Trophoblast cell (in vitro differentiated cells and primary cell): Measurements from ENCODE around the gene DBF4.
"Not testable (repeated sequence)": the region's sequence is repeated elsewhere in the genome, so short reads cannot be mapped to it uniquely, and the experiment has no call there.

Experiments used
- DNase-seq, 2 donors: peaks; one replicate each; pipeline ENCODE4 v3.0.0-alpha.2; 2016
- H2AFZ ChIP-seq: 2 replicates; pipeline ENCODE4 v1.6.1; 2013; ENCODE audit warnings: low read length, moderate library complexity, mild to moderate bottlenecking; ENCODE audit not compliant: insufficient read depth, poor library complexity
- H2AK5ac ChIP-seq: 2 replicates; pipeline ENCODE4 v1.6.1; 2013; ENCODE audit warnings: mild to moderate bottlenecking, low read length
- H2BK120ac ChIP-seq: 2 replicates; pipeline ENCODE4 v1.6.1; 2013; ENCODE audit warnings: low read length, mild to moderate bottlenecking, moderate library complexity; ENCODE audit not compliant: insufficient read depth, poor library complexity
- H2BK12ac ChIP-seq: 2 replicates; pipeline ENCODE4 v1.6.1; 2013; ENCODE audit warnings: mild to moderate bottlenecking, low read length, moderate library complexity
- H2BK5ac ChIP-seq: 2 replicates; pipeline ENCODE4 v1.6.1; 2013; ENCODE audit warnings: low read length, low read depth, moderate library complexity, mild to moderate bottlenecking; ENCODE audit not compliant: poor library complexity
- H3K14ac ChIP-seq: 2 replicates; pipeline ENCODE4 v1.6.1; 2013; ENCODE audit warnings: mild to moderate bottlenecking, low read length
- H3K18ac ChIP-seq: 2 replicates; pipeline ENCODE4 v1.6.1; 2013; ENCODE audit warnings: mild to moderate bottlenecking, low read length
- H3K23ac ChIP-seq: 2 replicates; pipeline ENCODE4 v1.6.1; 2013; ENCODE audit warnings: low read length
- H3K27ac ChIP-seq: 2 replicates; pipeline ENCODE4 v1.5.1; 2013; ENCODE audit warnings: low read depth, mild to moderate bottlenecking, inconsistent platforms, low read length, moderate library complexity
- H3K27me3 ChIP-seq: 2 replicates; pipeline ENCODE4 v1.6.1; 2013; ENCODE audit warnings: inconsistent platforms, mild to moderate bottlenecking, low read length, moderate library complexity; ENCODE audit not compliant: insufficient read depth
- H3K36me3 ChIP-seq, 2 experiments: 1 replicate in 1 of 2; 2 replicates in 1 of 2; pipeline ENCODE4 v1.6.1; 2013; ENCODE audit warnings: low read length in 2 of 2, mild to moderate bottlenecking in 2 of 2, moderate library complexity in 1 of 2; ENCODE audit not compliant: insufficient read depth in 2 of 2, control insufficient read depth in 1 of 2
- H3K4ac ChIP-seq: 2 replicates; pipeline ENCODE4 v1.6.1; 2013; ENCODE audit warnings: low read depth, mild to moderate bottlenecking, low read length, moderate library complexity
- H3K4me1 ChIP-seq, 2 experiments: 1 replicate in 1 of 2; 2 replicates in 1 of 2; pipeline ENCODE4 v1.6.1; 2013; ENCODE audit warnings: low read length in 2 of 2, mild to moderate bottlenecking in 2 of 2, moderate library complexity in 1 of 2; ENCODE audit not compliant: insufficient read depth in 2 of 2, control insufficient read depth in 1 of 2
- H3K4me2 ChIP-seq: 2 replicates; pipeline ENCODE4 v1.6.1; 2013; ENCODE audit warnings: inconsistent platforms, mild to moderate bottlenecking, low read length, moderate library complexity
- H3K4me3 ChIP-seq: 2 replicates; pipeline ENCODE4 v1.5.1; 2013; ENCODE audit warnings: mild to moderate bottlenecking, low read depth, low read length, inconsistent platforms
- H3K79me1 ChIP-seq: one replicate; pipeline ENCODE4 v1.6.1; 2013; ENCODE audit warnings: low read length
- H3K79me2 ChIP-seq: 2 replicates; pipeline ENCODE4 v1.6.1; 2013; ENCODE audit warnings: low read length, mild to moderate bottlenecking; ENCODE audit not compliant: control insufficient read depth, insufficient read depth, poor library complexity
- H3K9ac ChIP-seq: 2 replicates; pipeline ENCODE4 v1.6.1; 2013; ENCODE audit warnings: mild to moderate bottlenecking, low read length
- H3K9me3 ChIP-seq: 2 replicates; pipeline ENCODE4 v1.6.1; 2013; ENCODE audit warnings: low read depth, mild to moderate bottlenecking, control low read depth, inconsistent platforms, low read length; ENCODE audit not compliant: insufficient read depth
- H4K12ac ChIP-seq: 2 replicates; pipeline ENCODE4 v1.6.1; 2013; ENCODE audit warnings: low read depth, mild to moderate bottlenecking, low read length, moderate library complexity
- H4K8ac ChIP-seq: 2 replicates; pipeline ENCODE4 v1.6.1; 2013; ENCODE audit warnings: low read depth, mild to moderate bottlenecking, low read length, moderate library complexity
- H4K91ac ChIP-seq: one replicate; pipeline ENCODE4 v1.6.1; 2013; ENCODE audit warnings: low read depth, mild to moderate bottlenecking, low read length, moderate library complexity
- WGBS: extraction: QIAGEN DNeasy Blood & Tissue Kit; methylation state at CpG from one replicate; pipeline ENCODE4 v1.1.7; 2013; ENCODE audit warnings: missing lambda C conversion rate; ENCODE audit not compliant: insufficient read length, insufficient coverage; ENCODE audit errors: extremely low coverage; 5-methylcytosine and 5-hydroxymethylcytosine counted together

DBF4 gene

GRCh38 chr7:87872346-87872745, 3.9 kb upstream of the DBF4 start:
- no peak overlapping the region for H3K4me2 ChIP-seq
- H3K4me1 ChIP-seq: no peaks in the 10 kb centered on the region
- no CpG with 5 or more reads among the region's 5 CpGs for WGBS
- peaks cover 0 to 6% of the 10 kb centered on the region in 2 experiments for H3K36me3 ChIP-seq
- no peak for DNase-seq
- H2BK12ac ChIP-seq: no peak overlapping the region
- H3K27ac ChIP-seq: no peak overlapping the region
- H3K27me3 ChIP-seq: no peaks in the 10 kb centered on the region
- peaks cover 12% of the 10 kb centered on the region for H3K79me1 ChIP-seq
- H4K8ac ChIP-seq: no peak overlapping the region
- no peak overlapping the region for H3K9ac ChIP-seq
- no peak overlapping the region for H3K4me3 ChIP-seq
- H2AK5ac ChIP-seq: no peak overlapping the region
- H3K18ac ChIP-seq: no peak overlapping the region
- no peak overlapping the region for H2BK5ac ChIP-seq
- H3K9me3 ChIP-seq: peaks cover 4% of the 10 kb centered on the region
- no peak overlapping the region for H4K12ac ChIP-seq
- no peak overlapping the region for H3K4ac ChIP-seq
- H3K14ac ChIP-seq: no peak overlapping the region
- no peak overlapping the region for H2BK120ac ChIP-seq
- H2AFZ ChIP-seq: no peak overlapping the region
- H3K23ac ChIP-seq: no peak overlapping the region
- H4K91ac ChIP-seq: no peak overlapping the region
- peaks cover 8% of the 10 kb centered on the region for H3K79me2 ChIP-seq

DNA sequence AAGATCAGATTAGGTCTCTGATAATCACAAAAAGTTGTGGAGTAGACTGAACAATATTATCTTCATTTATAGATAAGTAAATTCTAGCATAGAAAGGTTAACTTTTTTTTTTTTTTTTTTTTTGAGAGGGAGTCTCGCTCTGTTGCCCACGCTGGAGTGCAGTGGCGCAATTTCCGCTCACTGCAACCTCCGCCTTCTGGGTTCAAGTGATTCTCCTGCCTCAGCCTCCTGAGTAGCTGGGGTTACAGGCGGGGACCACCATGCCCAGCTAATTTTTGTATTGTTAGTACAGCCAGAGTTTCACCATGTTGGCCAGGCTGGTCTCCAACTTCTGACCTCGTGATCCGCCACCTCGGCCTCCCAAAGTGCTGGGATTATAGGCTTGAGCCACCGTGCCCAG, 3.0 kb upstream of the DBF4 start:
- H3K27ac ChIP-seq, H2AK5ac ChIP-seq, H2BK5ac ChIP-seq, H3K27me3 ChIP-seq, H3K36me3 ChIP-seq, H3K4me2 ChIP-seq, H2AFZ ChIP-seq, H2BK12ac ChIP-seq, DNase-seq, H4K8ac ChIP-seq, H3K14ac ChIP-seq, H3K4me1 ChIP-seq, H4K91ac ChIP-seq, H3K79me2 ChIP-seq, H3K23ac ChIP-seq, H3K9ac ChIP-seq, H3K18ac ChIP-seq, H3K4me3 ChIP-seq, H4K12ac ChIP-seq, H3K9me3 ChIP-seq, H2BK120ac ChIP-seq: not testable (repeated sequence)
- peak overlapping the region; percentile 66 for H3K4ac ChIP-seq
- no CpG with 5 or more reads among the region's 10 CpGs for WGBS
- peaks cover 12% of the 10 kb centered on the region for H3K79me1 ChIP-seq

GRCh38 chr7:87874066-87874465, 2.2 kb upstream of the DBF4 start:
- Histone ChIP-seq H4K8ac (no peak overlapping the region), H3K4me1 (no peaks in the 10 kb centered on the region), H2BK12ac (no peak overlapping the region), H3K4me2 (no peak overlapping the region), H3K14ac (no peak overlapping the region), H3K23ac (no peak overlapping the region), H3K4me3 (no peak overlapping the region), H3K79me2 (peaks cover 8% of the 10 kb centered on the region), H3K9ac (no peak overlapping the region), H2BK5ac (no peak overlapping the region), H3K79me1 (peaks cover 12% of the 10 kb centered on the region), H4K91ac (no peak overlapping the region), H2AK5ac (no peak overlapping the region), H2BK120ac (no peak overlapping the region), H3K9me3 (peaks cover 4% of the 10 kb centered on the region), H3K18ac (no peak overlapping the region), H3K27me3 (no peaks in the 10 kb centered on the region), H4K12ac (no peak overlapping the region), H3K4ac (no peak overlapping the region), H2AFZ (no peak overlapping the region), H3K27ac (no peak overlapping the region), H3K36me3 (peaks cover 0 to 6% of the 10 kb centered on the region in 2 experiments)
- peak in 1 of 2 donors; percentile 7 for DNase-seq
- WGBS: no CpG with 5 or more reads among the region's 4 CpGs

DNA sequence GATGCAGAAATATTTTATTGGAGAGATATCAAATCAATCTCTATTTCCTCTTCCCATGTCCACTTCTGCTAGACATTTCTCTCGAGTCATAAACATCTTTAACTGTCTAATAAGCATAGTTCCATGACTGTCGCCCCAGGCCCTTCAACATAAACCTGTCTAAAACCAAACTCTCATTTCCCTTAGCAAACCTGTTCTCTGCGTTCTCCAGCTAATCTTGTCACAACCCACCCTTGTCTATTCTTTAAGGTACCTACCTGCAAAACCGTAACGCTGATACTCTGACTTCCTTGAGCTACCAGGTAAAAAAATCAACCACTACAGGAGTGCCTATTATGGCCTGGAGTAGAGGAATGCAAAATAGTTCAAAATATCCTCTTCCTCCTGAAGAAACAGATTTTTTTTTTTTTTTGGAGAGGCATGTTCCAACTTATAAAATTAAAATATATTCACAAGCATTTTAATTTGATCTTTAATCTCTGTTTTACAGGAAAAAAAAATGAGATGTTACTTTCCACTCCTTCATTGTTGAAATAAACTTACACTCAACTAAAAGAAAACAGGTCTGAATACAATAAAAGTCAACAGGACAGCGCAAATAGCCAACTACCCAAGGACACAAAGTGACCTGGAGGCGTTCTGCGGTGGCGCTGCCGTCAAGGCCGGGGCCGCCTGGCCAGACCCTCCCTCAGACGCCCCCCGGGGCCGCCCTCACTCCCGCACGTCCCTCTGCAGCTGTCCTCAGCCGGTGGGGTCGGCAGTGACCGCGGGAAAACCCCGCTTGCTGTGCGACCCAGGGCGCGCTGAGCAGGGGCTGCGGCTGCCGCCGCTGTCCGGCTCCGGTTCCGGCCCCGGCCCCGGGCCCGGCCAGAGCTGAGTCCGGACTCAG, 898 bp upstream of the DBF4 start:
- Histone ChIP-seq H2AK5ac (no peak overlapping the region), H3K23ac (no peak overlapping the region), H3K14ac (peak overlapping the region; percentile 88), H3K79me1 (peaks cover 12% of the 10 kb centered on the region), H3K79me2 (peaks cover 10% of the 10 kb centered on the region), H3K4ac (peak overlapping the region; percentile 70), H3K27ac (peak overlapping the region; percentile 97), H4K8ac (peak overlapping the region; percentile 93), H3K27me3 (no peaks in the 10 kb centered on the region), H3K4me2 (peak overlapping the region; percentile 70), H3K9me3 (peaks cover 4% of the 10 kb centered on the region), H2BK12ac (peak overlapping the region; percentile 85), H3K4me1 (no peaks in the 10 kb centered on the region), H4K12ac (peak overlapping the region; percentile 88), H2BK5ac (peak overlapping the region; percentile 96), H4K91ac (peak overlapping the region; percentile 76), H3K36me3 (peaks cover 0 to 9% of the 10 kb centered on the region in 2 experiments), H3K4me3 (peak overlapping the region; percentile 82), H3K9ac (peak overlapping the region; percentile 57), H2AFZ (peak overlapping the region; percentile 99), H3K18ac (peak overlapping the region; percentile 93), H2BK120ac (peak overlapping the region; percentile 94)
- DNase-seq: peak in 1 of 2 donors; percentile 19
- no CpG with 5 or more reads among the region's 35 CpGs for WGBS
